Kidney (tissue), 14 donors: ENCODE measurements around the gene MTCL1. TPM values are rescaled to one million over a fixed set of nuclear protein-coding genes. Genes with fewer than 3 reads are reported as not detected.

ENCODE experiments used
- DNase-seq, 5 donors: peaks; one replicate each; pipeline ENCODE4 v3.0.0-alpha.2; 2013 to 2020
- FAIRE-seq: peaks from 2 replicates; lab custom pipeline; 2012; peaks lifted over from hg19 to GRCh38; lab: Jason Lieb, UNC
- H3K27ac ChIP-seq, 2 donors: one replicate each; pipeline ENCODE4 v1.7.0; 2013; ENCODE audit warnings: low read depth in 2 of 2, low read length in 2 of 2, inconsistent platforms in 1 of 2
- H3K27me3 ChIP-seq: one replicate; pipeline ENCODE4 v1.7.1; 2013; ENCODE audit warnings: low read length, inconsistent platforms; ENCODE audit not compliant: control insufficient read depth, insufficient read depth
- H3K36me3 ChIP-seq, 3 donors: one replicate each; pipeline versions ENCODE4 v1.7.0 to v1.7.1; 2013; ENCODE audit warnings: low read length in 3 of 3, control low read depth in 1 of 3, inconsistent platforms in 1 of 3; ENCODE audit not compliant: insufficient read depth in 3 of 3, control insufficient read depth in 2 of 3
- H3K4me1 ChIP-seq, 3 donors: one replicate each; pipeline versions ENCODE4 v1.7.0 to v1.7.1; 2013; ENCODE audit warnings: low read length in 3 of 3, inconsistent platforms in 1 of 3, low read depth in 1 of 3; ENCODE audit not compliant: control insufficient read depth in 2 of 3, insufficient read depth in 2 of 3
- H3K4me3 ChIP-seq, 3 donors: one replicate each; pipeline versions ENCODE4 v1.7.0 to v1.8.1; 2013; ENCODE audit warnings: low read length in 3 of 3, control low read depth in 1 of 3, inconsistent platforms in 1 of 3
- H3K9ac ChIP-seq, 3 donors: one replicate each; pipeline versions ENCODE4 v1.7.0 to v1.7.1; 2013; ENCODE audit warnings: low read length in 3 of 3, control low read depth in 1 of 3, inconsistent platforms in 1 of 3
- H3K9me3 ChIP-seq, 3 donors: one replicate each; pipeline versions ENCODE4 v1.7.0 to v1.7.1; 2013; ENCODE audit warnings: low read length in 3 of 3, control low read depth in 1 of 3, inconsistent platforms in 1 of 3; ENCODE audit not compliant: control insufficient read depth in 2 of 3, insufficient read depth in 1 of 3
- intact Hi-C: fragments of 100-400 bp; cut with DNase I; formaldehyde crosslinking; loops from one replicate; pipeline ENCODE4 v1.11.1; 2022
- polyA plus RNA-seq: library from polyadenylated mRNA; stranded (reverse); fragments of 350-450 nt; fragmentation: Illumina TruSeq; extraction: RNeasy Lipid Tissue Mini Kit (QIAGEN cat#74804); gene quantifications from one replicate; pipeline ENCODE4 v1.2.3, GENCODE V29; 2014; ENCODE audit warnings: low read depth, low replicate concordance; ENCODE audit not compliant: insufficient read depth
- total RNA-seq: library from RNA; stranded (reverse); fragmentation: NEBNext Ultra II Directional; extraction: Animal tissue kit (Norgen Biotek cat#: 25700); gene quantifications from one replicate; pipeline ENCODE4 v1.2.1, GENCODE V29; 2021
- TF ChIP-seq, protein P1 (sequence below): IDR thresholded peaks from 3 replicates; pipeline ENCODE4 v1.5.1; 2012; ENCODE audit warnings: mild to moderate bottlenecking, moderate library complexity, borderline replicate concordance; ENCODE audit not compliant: insufficient read depth; ENCODE audit errors: extremely low read depth
- donor health status: control.
- donor health status: control.
- donor health status: control.
- donor health status: control.
- donor health status: control.
- donor health status: DM: yes; HTN: yes; CAD: no.
- donor health status: Normal renal cell carcinoma (clear cell type).

Gene MTCL1
- total and polyA plus RNA-seq, 2 donors from 2014 or later = 2.5 to 15.3 TPM

DNA sequence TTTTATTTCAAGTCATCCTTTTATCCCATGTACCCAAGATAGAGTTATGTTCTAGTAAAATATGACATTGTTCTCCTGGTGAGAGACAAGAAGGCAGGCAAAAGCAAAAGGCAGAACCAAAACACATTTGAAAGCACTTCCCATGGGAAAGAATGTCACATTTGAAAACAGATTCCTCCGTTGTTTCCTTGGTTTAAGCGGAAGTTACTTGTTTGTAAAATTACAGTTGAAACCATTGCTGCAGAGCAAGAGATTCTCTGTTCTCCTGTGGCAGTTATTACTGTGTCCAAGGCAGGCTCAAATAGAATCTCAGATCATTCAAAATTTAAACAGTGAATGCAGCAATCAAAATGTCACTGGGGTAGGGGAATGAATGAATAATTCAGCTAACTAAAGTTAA lies 149.6 kb downstream of the MTCL1 start:
- Histone ChIP-seq H3K9me3 (peaks cover 0 to 2% (median 0%) of the 10 kb centered on the region in 3 donors), H3K36me3 (no peaks in the 10 kb centered on the region), H3K27ac (no peak overlapping the region), H3K9ac (no peak overlapping the region), H3K4me3 (no peak overlapping the region), H3K4me1 (peaks cover 0 to 2% (median 0%) of the 10 kb centered on the region in 3 donors), H3K27me3 (no peaks in the 10 kb centered on the region)
- TF ChIP-seq, protein P1, sequence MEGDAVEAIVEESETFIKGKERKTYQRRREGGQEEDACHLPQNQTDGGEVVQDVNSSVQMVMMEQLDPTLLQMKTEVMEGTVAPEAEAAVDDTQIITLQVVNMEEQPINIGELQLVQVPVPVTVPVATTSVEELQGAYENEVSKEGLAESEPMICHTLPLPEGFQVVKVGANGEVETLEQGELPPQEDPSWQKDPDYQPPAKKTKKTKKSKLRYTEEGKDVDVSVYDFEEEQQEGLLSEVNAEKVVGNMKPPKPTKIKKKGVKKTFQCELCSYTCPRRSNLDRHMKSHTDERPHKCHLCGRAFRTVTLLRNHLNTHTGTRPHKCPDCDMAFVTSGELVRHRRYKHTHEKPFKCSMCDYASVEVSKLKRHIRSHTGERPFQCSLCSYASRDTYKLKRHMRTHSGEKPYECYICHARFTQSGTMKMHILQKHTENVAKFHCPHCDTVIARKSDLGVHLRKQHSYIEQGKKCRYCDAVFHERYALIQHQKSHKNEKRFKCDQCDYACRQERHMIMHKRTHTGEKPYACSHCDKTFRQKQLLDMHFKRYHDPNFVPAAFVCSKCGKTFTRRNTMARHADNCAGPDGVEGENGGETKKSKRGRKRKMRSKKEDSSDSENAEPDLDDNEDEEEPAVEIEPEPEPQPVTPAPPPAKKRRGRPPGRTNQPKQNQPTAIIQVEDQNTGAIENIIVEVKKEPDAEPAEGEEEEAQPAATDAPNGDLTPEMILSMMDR = no peak
- intact Hi-C loops = no loop called here
- DNase-seq (peak in 1 of 5 donors; percentile 16), FAIRE-seq (no peak)

DNA sequence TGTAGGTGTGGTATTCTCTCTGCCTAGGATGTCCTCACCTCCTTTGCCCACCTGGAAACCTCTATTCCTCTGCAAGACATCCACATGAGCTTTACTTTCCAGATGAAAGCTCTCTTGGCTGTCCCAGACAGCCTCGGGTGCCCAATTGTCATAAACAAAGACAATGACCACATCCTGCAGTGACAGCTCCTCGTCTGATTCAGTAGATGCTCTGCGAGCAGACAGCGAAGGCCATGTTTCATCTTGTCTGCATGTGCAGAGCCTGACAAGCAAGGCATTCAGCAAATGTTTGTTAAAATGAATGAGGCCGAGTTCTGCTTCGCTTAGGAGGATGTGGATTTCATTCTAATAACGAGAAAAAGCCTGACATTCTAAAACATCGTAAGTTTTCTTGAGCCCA lies 150.9 kb downstream of the MTCL1 start:
- no peaks in the 10 kb centered on the region for H3K36me3 ChIP-seq
- no peak overlapping the region for H3K9ac ChIP-seq
- intact Hi-C loops = no loop called here
- H3K27me3 ChIP-seq = no peaks in the 10 kb centered on the region
- H3K4me3 ChIP-seq = no peak overlapping the region
- FAIRE-seq (no peak), DNase-seq (no peak)
- TF ChIP-seq, protein P1 = no peak
- H3K27ac ChIP-seq = no peak overlapping the region
- H3K4me1 ChIP-seq = peaks cover 0 to 2% (median 0%) of the 10 kb centered on the region in 3 donors
- no peaks in the 10 kb centered on the region for H3K9me3 ChIP-seq

- FAIRE-seq = no peak
- Histone ChIP-seq H3K36me3 (no peaks in the 10 kb centered on the region), H3K4me3 (no peak overlapping the region), H3K27ac (no peak overlapping the region), H3K4me1 (peaks cover 0 to 2% (median 0%) of the 10 kb centered on the region in 3 donors), H3K9ac (no peak overlapping the region), H3K27me3 (no peaks in the 10 kb centered on the region), H3K9me3 (no peaks in the 10 kb centered on the region)
- DNase-seq = peak in 4 of 5 donors; percentile 25 to 68 (median 38)
- TF ChIP-seq, protein P1 = no peak
- intact Hi-C loops = no loop called here
Observed at GRCh38 chr18:8856769-8857393, 151.5 kb downstream of the MTCL1 start.
